Neural progenitor cell (in vitro differentiated cells): ENCODE measurements around the gene THG1L.

ENCODE experiments used
- CTCF ChIP-seq: fragments of 200-600 bp; sonication (generic); IDR thresholded peaks from 2 replicates; pipeline ENCODE4 v1.5.1; 2017; ENCODE audit warnings: antibody characterized with exemption, mild to moderate bottlenecking
- EZH2 ChIP-seq: fragments of 200-600 bp; sonication (generic); IDR thresholded peaks from 2 replicates; pipeline ENCODE4 v1.6.1; 2017; ENCODE audit warnings: antibody characterized with exemption, mild to moderate bottlenecking, moderate library complexity
- EZH2phosphoT487 ChIP-seq: fragments of 200-600 bp; sonication (generic); IDR thresholded peaks from 2 replicates; pipeline ENCODE4 v1.6.1; 2017; ENCODE audit warnings: antibody characterized with exemption

GRCh38 chr5:157732596-157733262 is 1.5 kb downstream of the THG1L start:
- TF ChIP-seq CTCF: no peak
- no peak for TF ChIP-seq EZH2
- TF ChIP-seq EZH2phosphoT487: no peak
